Astrocyte (in vitro differentiated cells and primary cell): ENCODE data around the gene GJA9. TPM values are rescaled to one million over a fixed set of nuclear protein-coding genes. Genes with fewer than 3 reads are reported as not detected.
"Not testable (repeated sequence)": the region's sequence is repeated elsewhere in the genome, so short reads cannot be mapped to it uniquely, and the experiment has no call there.

ENCODE experiments used
- DNase-seq: peaks from one replicate; pipeline ENCODE4 v3.0.0-alpha.2; 2010; ENCODE audit warnings: low read depth
- FAIRE-seq: peaks from 2 replicates; lab custom pipeline; 2011; peaks lifted over from hg19 to GRCh38; lab: Jason Lieb, UNC
- H2AFZ ChIP-seq: 2 replicates; pipeline ENCODE4 v1.6.0; 2012; ENCODE audit warnings: low read depth, low read length, inconsistent platforms
- H3K27ac ChIP-seq: 2 replicates; pipeline ENCODE4 v1.5.1; 2011; ENCODE audit warnings: low read depth, low read length, inconsistent platforms
- H3K27me3 ChIP-seq: 2 replicates; pipeline ENCODE4 v1.6.0; 2011; ENCODE audit warnings: low read length, inconsistent platforms; ENCODE audit not compliant: insufficient read depth
- H3K36me3 ChIP-seq: 2 replicates; pipeline ENCODE4 v1.5.1; 2011; ENCODE audit warnings: low read length, inconsistent platforms; ENCODE audit not compliant: insufficient read depth
- H3K4me1 ChIP-seq: 2 replicates; pipeline ENCODE4 v1.5.1; 2011; ENCODE audit warnings: low read length, inconsistent platforms; ENCODE audit not compliant: insufficient read depth
- H3K4me2 ChIP-seq: 2 replicates; pipeline ENCODE4 v1.6.0; 2012; ENCODE audit warnings: low read length, inconsistent platforms
- H3K4me3 ChIP-seq: 2 replicates; pipeline ENCODE4 v1.5.1; 2011; ENCODE audit warnings: low read depth, mild to moderate bottlenecking, low read length, inconsistent platforms; ENCODE audit not compliant: insufficient read depth
- H3K79me2 ChIP-seq: 2 replicates; pipeline ENCODE4 v1.6.0; 2012; ENCODE audit warnings: mild to moderate bottlenecking, low read length, inconsistent platforms; ENCODE audit not compliant: insufficient read depth
- H3K9ac ChIP-seq: 2 replicates; pipeline ENCODE4 v1.6.0; 2012; ENCODE audit warnings: mild to moderate bottlenecking, low read length, inconsistent platforms
- H3K9me3 ChIP-seq: 2 replicates; pipeline ENCODE4 v1.5.1; 2012; ENCODE audit warnings: low read depth, mild to moderate bottlenecking, low read length, inconsistent platforms; ENCODE audit not compliant: insufficient read depth
- H4K20me1 ChIP-seq: 2 replicates; pipeline ENCODE4 v1.6.0; 2012; ENCODE audit warnings: low read length, inconsistent platforms; ENCODE audit not compliant: insufficient read depth
- H3K27ac Mint-ChIP-seq: one replicate; pipeline ENCODE4 v1.8.0; 2021; ENCODE audit warnings: mild to moderate bottlenecking, mixed read lengths; ENCODE audit not compliant: unreplicated experiment
- H3K27me3 Mint-ChIP-seq: one replicate; pipeline ENCODE4 v1.8.0; 2021; ENCODE audit warnings: low read depth, mixed read lengths; ENCODE audit not compliant: unreplicated experiment
- H3K36me3 Mint-ChIP-seq: one replicate; pipeline ENCODE4 v1.8.0; 2021; ENCODE audit warnings: low read depth, mixed read lengths; ENCODE audit not compliant: unreplicated experiment
- H3K4me1 Mint-ChIP-seq: one replicate; pipeline ENCODE4 v1.8.0; 2021; ENCODE audit warnings: low read depth, mixed read lengths; ENCODE audit not compliant: unreplicated experiment
- H3K4me3 Mint-ChIP-seq: one replicate; pipeline ENCODE4 v1.8.0; 2021; ENCODE audit warnings: mild to moderate bottlenecking, moderate library complexity, mixed read lengths; ENCODE audit not compliant: unreplicated experiment
- H3K9me3 Mint-ChIP-seq: one replicate; pipeline ENCODE4 v1.8.0; 2021; ENCODE audit warnings: mild to moderate bottlenecking, mixed read lengths; ENCODE audit not compliant: unreplicated experiment
- CTCF ChIP-seq: IDR thresholded peaks from 2 replicates; pipeline ENCODE4 v1.5.1; 2011; ENCODE audit warnings: low read depth, mild to moderate bottlenecking, inconsistent platforms, low read length, moderate library complexity; ENCODE audit not compliant: insufficient read depth
- EZH2 ChIP-seq: IDR thresholded peaks from 2 replicates; pipeline ENCODE4 v1.6.1; 2012; ENCODE audit warnings: mild to moderate bottlenecking, low read length, inconsistent platforms; ENCODE audit not compliant: insufficient read depth
- total RNA-seq: library from RNA; stranded (reverse); gene quantifications from 2 replicates; pipeline ENCODE4 v1.2.1, GENCODE V29; 2021

GJA9 gene
- total RNA-seq, 1 donor from 2014 or later, result not detected

DNA sequence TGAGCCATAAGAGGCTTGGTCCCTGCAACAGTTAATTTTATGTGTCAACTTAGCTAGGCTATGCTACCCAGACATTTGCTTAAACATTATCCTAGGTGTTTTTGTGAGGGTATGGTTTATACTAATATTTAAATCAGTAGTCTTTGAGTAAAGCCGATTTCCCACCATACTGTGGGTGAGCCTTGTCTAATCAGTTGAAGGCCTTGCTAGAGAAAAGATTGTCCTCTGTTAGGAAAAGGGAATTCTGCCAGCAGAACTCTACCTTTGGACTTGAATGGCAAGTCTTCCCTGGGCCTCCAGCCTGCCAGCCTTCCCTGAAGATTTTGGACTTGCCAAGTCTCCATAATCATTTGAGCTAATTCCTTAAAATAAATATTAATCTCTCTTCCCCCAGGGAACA, 36.4 kb upstream of the GJA9 start:
- no peaks in the 10 kb centered on the region for H3K4me1 ChIP-seq
- Mint-ChIP-seq H3K27ac (no peak overlapping the region), H3K4me1 (no peaks in the 10 kb centered on the region), H3K9me3 (no peaks in the 10 kb centered on the region), H3K36me3 (peaks cover 6% of the 10 kb centered on the region), H3K4me3 (no peak overlapping the region), H3K27me3 (peaks cover 4% of the 10 kb centered on the region)
- no peaks in the 10 kb centered on the region for H3K27me3 ChIP-seq
- no peak overlapping the region for H3K4me2 ChIP-seq
- H3K9me3 ChIP-seq, result no peaks in the 10 kb centered on the region
- no peak overlapping the region for H3K4me3 ChIP-seq
- H4K20me1 ChIP-seq, result no peaks in the 10 kb centered on the region
- DNase-seq (no peak), FAIRE-seq (no peak)
- H3K79me2 ChIP-seq, result no peaks in the 10 kb centered on the region
- TF ChIP-seq CTCF, result no peak
- TF ChIP-seq EZH2, result no peak
- H3K36me3 ChIP-seq, result no peaks in the 10 kb centered on the region
- no peak overlapping the region for H3K9ac ChIP-seq
- no peak overlapping the region for H2AFZ ChIP-seq
- no peak overlapping the region for H3K27ac ChIP-seq

DNA sequence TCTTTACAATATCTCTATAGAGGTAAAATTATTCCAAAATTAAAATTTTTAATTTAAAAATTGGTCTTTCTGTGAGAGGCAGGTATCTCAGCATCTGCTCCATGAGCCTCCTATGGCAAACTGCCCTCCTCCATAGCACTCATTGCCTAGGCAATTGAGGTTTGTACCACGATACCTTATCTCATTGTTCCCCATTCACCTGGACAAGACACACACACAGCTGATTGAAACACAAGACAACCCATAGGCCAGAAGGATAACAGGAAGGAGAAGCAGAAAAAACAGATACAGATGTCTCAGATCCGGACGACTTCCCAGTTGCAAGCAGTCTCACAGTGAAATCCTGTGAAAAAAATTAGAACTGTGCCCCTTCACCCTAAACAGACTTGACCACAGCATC, 36.0 kb upstream of the GJA9 start:
- H3K4me3 Mint-ChIP-seq, result no peak overlapping the region
- peaks cover 4% of the 10 kb centered on the region for H3K27me3 Mint-ChIP-seq
- no peak overlapping the region for H3K27ac ChIP-seq
- H3K36me3 Mint-ChIP-seq, result peaks cover 6% of the 10 kb centered on the region
- FAIRE-seq (no peak), DNase-seq (no peak)
- no peak overlapping the region for H2AFZ ChIP-seq
- H3K79me2 ChIP-seq, result no peaks in the 10 kb centered on the region
- no peaks in the 10 kb centered on the region for H3K4me1 Mint-ChIP-seq
- no peak overlapping the region for H3K4me3 ChIP-seq
- no peaks in the 10 kb centered on the region for H3K36me3 ChIP-seq
- no peaks in the 10 kb centered on the region for H3K9me3 Mint-ChIP-seq
- H3K9ac ChIP-seq, result no peak overlapping the region
- no peaks in the 10 kb centered on the region for H3K27me3 ChIP-seq
- TF ChIP-seq EZH2 (no peak), CTCF (no peak)
- no peak overlapping the region for H3K27ac Mint-ChIP-seq
- no peaks in the 10 kb centered on the region for H3K9me3 ChIP-seq
- no peaks in the 10 kb centered on the region for H4K20me1 ChIP-seq
- no peak overlapping the region for H3K4me2 ChIP-seq
- H3K4me1 ChIP-seq, result no peaks in the 10 kb centered on the region

GRCh38 chr1:38915352-38915948, 34.1 kb upstream of the GJA9 start:
- no peaks in the 10 kb centered on the region for H3K4me1 ChIP-seq
- H3K4me3 ChIP-seq, result no peak overlapping the region
- no peak overlapping the region for H3K9ac ChIP-seq
- FAIRE-seq (no peak), DNase-seq (no peak)
- H3K4me1 Mint-ChIP-seq, result no peaks in the 10 kb centered on the region
- H2AFZ ChIP-seq, result no peak overlapping the region
- no peak overlapping the region for H3K4me2 ChIP-seq
- no peaks in the 10 kb centered on the region for H4K20me1 ChIP-seq
- no peak overlapping the region for H3K4me3 Mint-ChIP-seq
- no peaks in the 10 kb centered on the region for H3K27me3 ChIP-seq
- no peak overlapping the region for H3K27ac Mint-ChIP-seq
- H3K79me2 ChIP-seq, result no peaks in the 10 kb centered on the region
- TF ChIP-seq EZH2 (no peak), CTCF (no peak)
- no peak overlapping the region for H3K27ac ChIP-seq
- H3K9me3 Mint-ChIP-seq, result no peaks in the 10 kb centered on the region
- H3K36me3 ChIP-seq, result no peaks in the 10 kb centered on the region
- H3K9me3 ChIP-seq, result no peaks in the 10 kb centered on the region
- peaks cover 4% of the 10 kb centered on the region for H3K27me3 Mint-ChIP-seq
- peaks cover 6% of the 10 kb centered on the region for H3K36me3 Mint-ChIP-seq

GRCh38 chr1:38914908-38915307, 33.5 kb upstream of the GJA9 start:
- H3K9me3 ChIP-seq, FAIRE-seq, H3K4me3 Mint-ChIP-seq, H3K9ac ChIP-seq, H3K27ac Mint-ChIP-seq, H3K36me3 ChIP-seq, H3K36me3 Mint-ChIP-seq, H4K20me1 ChIP-seq, H3K27ac ChIP-seq, H3K27me3 Mint-ChIP-seq, H3K27me3 ChIP-seq, H3K4me3 ChIP-seq, H3K4me1 Mint-ChIP-seq, H3K4me2 ChIP-seq, H3K4me1 ChIP-seq, DNase-seq, H3K79me2 ChIP-seq, H3K9me3 Mint-ChIP-seq, H2AFZ ChIP-seq: not testable (repeated sequence)
